Stomach (tissue), 9 donors: Measurements from ENCODE around the gene PARD6G. TPM values are rescaled to one million over a fixed set of nuclear protein-coding genes. Genes with fewer than 3 reads are reported as not detected.

Experiments
- DNase-seq, 2 donors: peaks; one replicate each; pipeline versions ENCODE4 v3.0.0 to v3.0.0-alpha.2; 2013 to 2019
- H3K27ac ChIP-seq, 5 donors: fragments of 200-600 bp in 4 of 5; sonication (generic) in 4 of 5; one replicate each; pipeline ENCODE4 v1.5.1; 2013 to 2019; ENCODE audit warnings: mild to moderate bottlenecking in 1 of 5, moderate library complexity in 1 of 5
- H3K27me3 ChIP-seq, 3 donors: fragments of 200-600 bp; sonication (generic); one replicate each; pipeline ENCODE4 v1.5.1; 2017 to 2019; ENCODE audit warnings: mixed run types in 1 of 3
- H3K36me3 ChIP-seq, 4 donors: fragments of 200-600 bp; sonication (generic); 1 replicate in 3 of 4; 2 replicates in 1 of 4; pipeline ENCODE4 v1.5.1; 2016 to 2019
- H3K4me1 ChIP-seq, 4 donors: fragments of 200-600 bp; sonication (generic); one replicate each; pipeline ENCODE4 v1.5.1; 2016 to 2019
- H3K4me3 ChIP-seq, 4 donors: fragments of 200-600 bp; sonication (generic) in 3 of 4; one replicate each; pipeline ENCODE4 v1.5.1; 2016 to 2019; ENCODE audit warnings: mild to moderate bottlenecking in 1 of 4
- H3K9me3 ChIP-seq, 4 donors: fragments of 200-600 bp; sonication (generic); one replicate each; pipeline ENCODE4 v1.5.1; 2016 to 2019
- EP300 ChIP-seq: sonication (generic); formaldehyde crosslinking; IDR thresholded peaks from one replicate; pipeline ENCODE4 v1.6.1; 2017; ENCODE audit warnings: antibody characterized with exemption
- POLR2A ChIP-seq, 4 donors: fragments of 450-650 bp; IDR thresholded peaks; one replicate each; pipeline ENCODE4 v1.6.1; 2016; ENCODE audit warnings: antibody characterized with exemption in 4 of 4, control low read depth in 2 of 4, mild to moderate bottlenecking in 1 of 4, moderate library complexity in 1 of 4
- POLR2AphosphoS5 ChIP-seq, 3 donors: sonication (generic); formaldehyde crosslinking; IDR thresholded peaks; one replicate each; pipeline ENCODE4 v1.6.1; 2016; ENCODE audit warnings: antibody characterized with exemption in 3 of 3
- WGBS, 5 donors: extraction: QIAGEN DNeasy Blood & Tissue Kit in 3 of 5; methylation state at CpG; one replicate each; pipeline versions ENCODE4 v1.1.5 to v1.1.7; 2013 to 2018; 5-methylcytosine and 5-hydroxymethylcytosine counted together
- intact Hi-C: fragments of 100-400 bp; cut with DNase I; formaldehyde crosslinking; loops from one replicate; pipeline ENCODE4 v1.15.1; 2023; ENCODE audit warnings: low total_unique reads
- polyA plus RNA-seq, 3 donors: library from polyadenylated mRNA; stranded (reverse); fragments of 200-250 nt; gene quantifications; one replicate each; pipeline ENCODE4 v1.2.3, GENCODE V29; 2013
- total RNA-seq, 5 donors: library from RNA; depleted of rRNA; stranded (reverse); fragments of >200 nt; gene quantifications; one replicate each; pipeline versions ENCODE4 v1.1.0 to v1.2.3, GENCODE V29; 2014 to 2016
- TF ChIP-seq, protein P1 (sequence below), 7 experiments: fragments of 450-650 bp in 4 of 7; fragments of 200-600 bp in 3 of 7; sonication (generic) in 3 of 7; IDR thresholded peaks; one replicate each; pipeline ENCODE4 v1.5.1; 2016 to 2019; ENCODE audit warnings: antibody characterized with exemption in 7 of 7, control low read depth in 2 of 7, mild to moderate bottlenecking in 1 of 7
- donor health status: healthy with polysubstance abuse.
- donor health status: Bipolar disorder and iron deficiency.
- donor health status: healthy.

PARD6G gene
- total and polyA plus RNA-seq, 8 donors, result 1.5 to 15.9 (median 3.9) TPM

DNA sequence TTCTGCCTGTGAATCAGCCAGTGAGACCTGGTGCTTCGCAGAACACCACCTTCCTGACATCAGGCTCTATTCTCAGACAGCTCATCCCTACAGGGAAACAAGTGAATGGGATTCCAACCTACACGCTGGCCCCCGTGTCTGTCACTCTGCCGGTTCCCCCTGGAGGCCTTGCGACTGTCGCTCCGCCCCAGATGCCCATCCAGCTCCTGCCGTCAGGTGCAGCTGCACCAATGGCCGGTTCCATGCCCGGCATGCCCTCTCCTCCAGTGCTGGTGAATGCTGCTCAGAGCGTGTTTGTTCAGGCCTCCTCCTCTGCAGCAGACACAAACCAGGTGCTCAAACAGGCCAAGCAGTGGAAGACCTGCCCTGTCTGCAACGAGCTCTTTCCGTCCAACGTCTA is 110.2 kb downstream of the PARD6G start:
- DNase-seq, result no peak
- 88 to 100% (median 96%) methylated on average over 12 to 14 of the region's 14 CpGs for WGBS, 5 donors
- Histone ChIP-seq H3K27ac (no peak overlapping the region), H3K36me3 (peaks cover 37 to 84% (median 66%) of the 10 kb centered on the region in 4 donors), H3K27me3 (no peaks in the 10 kb centered on the region), H3K9me3 (no peaks in the 10 kb centered on the region), H3K4me1 (no peaks in the 10 kb centered on the region), H3K4me3 (no peak overlapping the region)
- no peak for TF ChIP-seq POLR2A (IDR thresholded peaks at IDR 0.05)
- TF ChIP-seq EP300, result no peak
- no peak for TF ChIP-seq POLR2AphosphoS5 (IDR thresholded peaks at IDR 0.05)
- TF ChIP-seq, protein P1, sequence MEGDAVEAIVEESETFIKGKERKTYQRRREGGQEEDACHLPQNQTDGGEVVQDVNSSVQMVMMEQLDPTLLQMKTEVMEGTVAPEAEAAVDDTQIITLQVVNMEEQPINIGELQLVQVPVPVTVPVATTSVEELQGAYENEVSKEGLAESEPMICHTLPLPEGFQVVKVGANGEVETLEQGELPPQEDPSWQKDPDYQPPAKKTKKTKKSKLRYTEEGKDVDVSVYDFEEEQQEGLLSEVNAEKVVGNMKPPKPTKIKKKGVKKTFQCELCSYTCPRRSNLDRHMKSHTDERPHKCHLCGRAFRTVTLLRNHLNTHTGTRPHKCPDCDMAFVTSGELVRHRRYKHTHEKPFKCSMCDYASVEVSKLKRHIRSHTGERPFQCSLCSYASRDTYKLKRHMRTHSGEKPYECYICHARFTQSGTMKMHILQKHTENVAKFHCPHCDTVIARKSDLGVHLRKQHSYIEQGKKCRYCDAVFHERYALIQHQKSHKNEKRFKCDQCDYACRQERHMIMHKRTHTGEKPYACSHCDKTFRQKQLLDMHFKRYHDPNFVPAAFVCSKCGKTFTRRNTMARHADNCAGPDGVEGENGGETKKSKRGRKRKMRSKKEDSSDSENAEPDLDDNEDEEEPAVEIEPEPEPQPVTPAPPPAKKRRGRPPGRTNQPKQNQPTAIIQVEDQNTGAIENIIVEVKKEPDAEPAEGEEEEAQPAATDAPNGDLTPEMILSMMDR (IDR thresholded peaks at IDR 0.05), result no peak
- intact Hi-C loops, result no loop called here

DNA sequence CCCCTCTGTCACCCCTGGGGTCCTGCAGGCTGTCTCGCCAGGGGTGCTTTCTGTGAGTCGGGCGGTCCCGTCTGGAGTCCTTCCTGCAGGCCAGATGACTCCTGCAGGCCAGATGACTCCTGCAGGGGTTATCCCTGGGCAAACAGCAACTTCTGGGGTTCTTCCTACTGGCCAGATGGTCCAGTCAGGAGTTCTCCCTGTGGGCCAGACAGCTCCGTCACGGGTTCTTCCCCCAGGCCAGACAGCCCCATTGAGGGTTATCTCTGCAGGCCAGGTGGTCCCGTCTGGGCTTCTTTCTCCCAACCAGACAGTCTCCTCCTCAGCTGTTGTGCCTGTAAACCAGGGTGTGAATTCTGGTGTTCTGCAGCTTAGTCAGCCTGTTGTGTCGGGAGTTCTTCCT is 110.6 kb downstream of the PARD6G start:
- intact Hi-C loops, result no loop called here
- Histone ChIP-seq H3K4me3 (no peak overlapping the region), H3K27me3 (no peaks in the 10 kb centered on the region), H3K27ac (no peak overlapping the region), H3K36me3 (peaks cover 37 to 84% (median 66%) of the 10 kb centered on the region in 4 donors), H3K4me1 (no peaks in the 10 kb centered on the region), H3K9me3 (no peaks in the 10 kb centered on the region)
- TF ChIP-seq EP300, result no peak
- TF ChIP-seq, protein P1 (IDR thresholded peaks at IDR 0.05), result no peak
- 81 to 97% (median 84%) methylated on average over 8 of the region's 8 CpGs for WGBS, 5 donors
- DNase-seq, result no peak

DNA sequence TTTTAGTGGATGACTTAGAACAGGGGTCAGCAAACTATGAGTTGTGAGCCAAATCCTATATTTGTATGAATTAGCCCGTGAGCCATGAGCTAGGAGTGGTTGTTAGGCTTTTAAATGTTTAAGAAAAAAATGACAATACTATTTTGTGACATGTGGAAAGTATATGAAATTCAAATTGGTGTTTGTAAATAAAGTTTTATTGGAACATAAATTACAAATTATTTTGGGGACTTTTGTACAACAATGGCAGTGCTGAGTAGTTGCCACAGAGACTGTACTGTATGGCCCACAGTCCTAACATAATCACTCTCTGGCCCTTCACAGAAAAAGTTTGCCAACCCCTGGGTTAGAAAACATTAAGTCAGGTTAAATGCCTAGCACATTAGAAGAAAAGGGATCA is 112.2 kb downstream of the PARD6G start:
- Histone ChIP-seq H3K4me1 (peaks cover 0 to 6% (median 0%) of the 10 kb centered on the region in 4 donors), H3K27ac (no peak overlapping the region), H3K27me3 (no peaks in the 10 kb centered on the region), H3K4me3 (no peak overlapping the region), H3K9me3 (no peaks in the 10 kb centered on the region), H3K36me3 (peaks cover 37 to 80% (median 66%) of the 10 kb centered on the region in 4 donors)
- TF ChIP-seq, protein P1 (IDR thresholded peaks at IDR 0.05), result no peak
- TF ChIP-seq POLR2AphosphoS5 (IDR thresholded peaks at IDR 0.05), result no peak
- no peak for TF ChIP-seq EP300
- TF ChIP-seq POLR2A (IDR thresholded peaks at IDR 0.05), result no peak
- 95 to 100% (median 98%) methylated on average over 1 of the region's 1 CpG for WGBS, 5 donors
- DNase-seq, result no peak
- intact Hi-C loops, result no loop called here

DNA sequence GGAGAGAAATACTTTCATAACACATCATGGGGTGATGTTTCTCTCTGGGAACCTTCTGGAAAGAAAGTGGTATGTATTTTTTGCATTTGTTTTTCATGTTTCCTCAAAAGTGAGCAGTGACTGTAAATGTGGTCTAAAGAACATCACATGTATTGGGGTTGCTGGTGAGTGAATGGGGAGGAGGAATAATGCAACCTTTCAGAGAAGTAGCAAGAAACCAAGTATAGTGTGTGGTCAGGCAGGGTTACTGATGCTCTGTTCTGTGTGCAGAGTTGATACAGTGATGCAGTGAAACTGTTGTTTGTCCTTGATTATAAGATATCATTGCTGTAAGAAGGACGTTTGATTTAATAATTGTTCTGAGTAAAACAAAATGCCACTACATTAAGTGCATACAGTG is 114.2 kb downstream of the PARD6G start:
- DNase-seq, result no peak
- H3K36me3 ChIP-seq, result peaks cover 30 to 60% (median 55%) of the 10 kb centered on the region in 4 donors
- 34 to 60% (median 48%) methylated on average over 1 of the region's 1 CpG for WGBS, 5 donors
- H3K27me3 ChIP-seq, result no peaks in the 10 kb centered on the region
- H3K9me3 ChIP-seq, result no peaks in the 10 kb centered on the region
- intact Hi-C loops, result no loop called here
- no peak for TF ChIP-seq POLR2AphosphoS5 (IDR thresholded peaks at IDR 0.05)
- no peak overlapping the region for H3K27ac ChIP-seq
- no peak overlapping the region for H3K4me3 ChIP-seq
- H3K4me1 ChIP-seq, result peaks cover 0 to 7% (median 0%) of the 10 kb centered on the region in 4 donors

DNA sequence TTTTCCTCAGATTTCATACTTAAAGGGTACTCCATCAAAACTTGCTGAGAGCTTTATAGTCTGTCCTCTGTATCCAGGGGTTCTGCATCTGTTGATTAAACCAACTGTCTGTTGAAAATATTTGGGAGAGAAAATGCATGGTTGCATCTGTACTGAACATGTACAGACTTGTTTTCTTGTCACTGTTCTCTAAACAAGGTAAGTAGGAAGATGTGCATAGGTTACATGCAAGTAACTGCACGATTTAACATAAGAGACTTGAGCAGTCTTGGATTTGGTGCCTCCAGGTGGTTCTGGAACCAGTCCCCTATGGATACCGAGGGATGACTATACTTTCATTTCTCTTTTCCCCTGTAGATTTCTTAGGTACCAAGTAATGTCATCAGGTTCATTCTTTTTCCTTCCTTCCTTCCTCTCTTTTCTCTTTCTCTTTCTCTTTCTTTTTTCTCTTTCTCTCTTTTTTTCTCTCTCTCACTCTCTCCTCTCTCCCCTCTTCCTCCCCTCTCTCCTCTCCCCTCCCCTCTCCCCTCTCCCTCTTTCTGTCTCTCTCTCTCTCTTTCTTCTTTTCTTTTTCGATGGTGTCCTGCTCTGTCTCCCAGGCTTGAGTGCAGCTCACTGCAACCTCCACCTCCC is 115.0 kb downstream of the PARD6G start:
- H3K9me3 ChIP-seq, result no peaks in the 10 kb centered on the region
- no peaks in the 10 kb centered on the region for H3K27me3 ChIP-seq
- H3K4me3 ChIP-seq, result no peak overlapping the region
- peaks cover 21 to 52% (median 47%) of the 10 kb centered on the region in 4 donors for H3K36me3 ChIP-seq
- peaks cover 0 to 7% (median 0%) of the 10 kb centered on the region in 4 donors for H3K4me1 ChIP-seq
- DNase-seq, result no peak
- TF ChIP-seq POLR2A (IDR thresholded peaks at IDR 0.05) (no peak), EP300 (no peak)
- 86 to 95% (median 90%) methylated on average over 3 of the region's 3 CpGs for WGBS, 5 donors
- intact Hi-C loops, result no loop called here
- H3K27ac ChIP-seq, result no peak overlapping the region
